ENCODE measurements around the gene IQCH. TPM values are rescaled to one million over a fixed set of nuclear protein-coding genes. Genes with fewer than 3 reads are reported as not detected.

Gene IQCH
- total RNA-seq, 1 donor from 2014 or later: 2.2 TPM

GRCh38 chr15:67524235-67524634 is 269.6 kb downstream of the IQCH start:
- no peak for DNase-seq (ENCODE audit: low spot score)

- DNase-seq (ENCODE audit: low spot score): no peak
These were observed 273.9 kb downstream of the IQCH start for GRCh38 chr15:67528513-67528912.

- DNase-seq (ENCODE audit: low spot score): no peak
These were observed 276.9 kb downstream of the IQCH start for GRCh38 chr15:67531379-67531914.

GRCh38 chr15:67533873-67534272 is 279.3 kb downstream of the IQCH start:
- no peak for DNase-seq (ENCODE audit: low spot score)

GRCh38 chr15:67534360-67534759 is 279.8 kb downstream of the IQCH start:
- no peak for DNase-seq (ENCODE audit: low spot score)

GRCh38 chr15:67537771-67538170 is 283.2 kb downstream of the IQCH start:
- DNase-seq (ENCODE audit: low spot score): no peak

- peak; percentile 86 for DNase-seq (ENCODE audit: low spot score)
These were observed 288.1 kb downstream of the IQCH start, which contains the start of gene MAP2K5 for GRCh38 chr15:67542420-67543347. MAP2K5 (plus strand) TSS chr15:67542703; CDS start chr15:67543336, 633 bp downstream.

GRCh38 chr15:67543348-67543718 is 288.7 kb downstream of the IQCH start:
- no peak for DNase-seq (ENCODE audit: low spot score)

GRCh38 chr15:67544475-67544874 is 289.9 kb downstream of the IQCH start:
- DNase-seq (ENCODE audit: low spot score): no peak

- no peak for DNase-seq (ENCODE audit: low spot score)
These were observed 291.3 kb downstream of the IQCH start for GRCh38 chr15:67545864-67546263.

- DNase-seq (ENCODE audit: low spot score): no peak
These were observed 292.5 kb downstream of the IQCH start for GRCh38 chr15:67547064-67547463.

- no peak for DNase-seq (ENCODE audit: low spot score)
These were observed 293.2 kb downstream of the IQCH start for GRCh38 chr15:67547836-67548235.

GRCh38 chr15:67548236-67548852 is 293.8 kb downstream of the IQCH start:
- DNase-seq (ENCODE audit: low spot score): peak; percentile 70

- DNase-seq (ENCODE audit: low spot score): peak; percentile 57
These were observed 294.5 kb downstream of the IQCH start for GRCh38 chr15:67548862-67549651.

GRCh38 chr15:67549736-67550135 is 295.1 kb downstream of the IQCH start:
- DNase-seq (ENCODE audit: low spot score): peak; percentile 44

GRCh38 chr15:67550522-67550921 is 295.9 kb downstream of the IQCH start:
- no peak for DNase-seq (ENCODE audit: low spot score)

- DNase-seq (ENCODE audit: low spot score): no peak
These were observed 296.7 kb downstream of the IQCH start for GRCh38 chr15:67551207-67551743.
